Right lung (tissue), 10 donors: ENCODE data around the gene TECR. TPM values are rescaled to one million over a fixed set of nuclear protein-coding genes. Genes with fewer than 3 reads are reported as not detected.
"Not testable (repeated sequence)": the region's sequence is repeated elsewhere in the genome, so short reads cannot be mapped to it uniquely, and the experiment has no call there.

Experiments
- DNase-seq, 2 donors: peaks; one replicate each; pipeline ENCODE4 v3.0.0-alpha.2; 2013
- long read RNA-seq, 8 donors: transcript quantifications; one replicate each; lab custom pipeline, GENCODE V29; 2026
- polyA plus RNA-seq, 5 donors: library from polyadenylated mRNA; unstranded; fragments of 120-200 nt; gene quantifications; one replicate each; pipeline versions ENCODE4 v1.2.1 to v1.2.3, GENCODE V29; 2013; ENCODE audit warnings: inconsistent platforms in 1 of 5, low replicate concordance in 1 of 5; ENCODE audit not compliant: insufficient read length in 5 of 5, insufficient read depth in 1 of 5

Gene TECR
- polyA plus RNA-seq: 100 to 1,000 TPM in 1 of 5 donors, 10 to 100 TPM in 4; 61.8 to 119 (median 84.8) TPM
- long read RNA-seq, donor 1, transcript TECR-201 (13 exons, 1,171 nt): major isoform, 51 of 585 reads
- long read RNA-seq, donor 1, partial matches to known transcripts: 521 of 585 reads
- long read RNA-seq, donor 1, other reads (novel, unspliced or antisense): 6 of 585 reads
- long read RNA-seq, donor 2, transcript TECR-201 (13 exons, 1,171 nt): major isoform, 27 of 31 reads
- long read RNA-seq, donor 2, partial matches to known transcripts: 0 of 31 reads
- long read RNA-seq, donor 2, other reads (novel, unspliced or antisense): 0 of 31 reads
- long read RNA-seq, donor 3, transcript TECR-201 (13 exons, 1,171 nt): major isoform, 28 of 759 reads
- long read RNA-seq, donor 3, partial matches to known transcripts: 686 of 759 reads
- long read RNA-seq, donor 3, other reads (novel, unspliced or antisense): 42 of 759 reads
- long read RNA-seq, donor 4, transcript TECR-201 (13 exons, 1,171 nt): major isoform, 21 of 290 reads
- long read RNA-seq, donor 4, partial matches to known transcripts: 267 of 290 reads
- long read RNA-seq, donor 4, other reads (novel, unspliced or antisense): 0 of 290 reads
- long read RNA-seq, donor 5, transcript TECR-201 (13 exons, 1,171 nt): major isoform, 38 of 606 reads
- long read RNA-seq, donor 5, partial matches to known transcripts: 558 of 606 reads
- long read RNA-seq, donor 5, other reads (novel, unspliced or antisense): 7 of 606 reads
- long read RNA-seq, donor 6, transcript TECR-226 (13 exons, 1,170 nt): minor isoform, 5 of 433 reads
- long read RNA-seq, donor 6, transcript TECR-201 (13 exons, 1,171 nt): major isoform, 45 of 433 reads
- long read RNA-seq, donor 6, partial matches to known transcripts: 374 of 433 reads
- long read RNA-seq, donor 6, other reads (novel, unspliced or antisense): 5 of 433 reads
- long read RNA-seq, donor 7, transcript TECR-201 (13 exons, 1,171 nt): major isoform, 31 of 684 reads
- long read RNA-seq, donor 7, partial matches to known transcripts: 567 of 684 reads
- long read RNA-seq, donor 7, other reads (novel, unspliced or antisense): 85 of 684 reads
- long read RNA-seq, donor 8, transcript TECR-201 (13 exons, 1,171 nt): major isoform, 18 of 20 reads
- long read RNA-seq, donor 8, partial matches to known transcripts: 0 of 20 reads
- long read RNA-seq, donor 8, other reads (novel, unspliced or antisense): 0 of 20 reads

- peak; percentile 99 to 100 for DNase-seq
These were observed at the start of gene TECR for GRCh38 chr19:14529254-14530004. TSS of gene TECR (plus strand) at chr19:14529594. CDS start at chr19:14529697, 103 bp downstream.

GRCh38 chr19:14479975-14480699 lies 49.3 kb upstream of the TECR start:
- no peak for DNase-seq

DNA sequence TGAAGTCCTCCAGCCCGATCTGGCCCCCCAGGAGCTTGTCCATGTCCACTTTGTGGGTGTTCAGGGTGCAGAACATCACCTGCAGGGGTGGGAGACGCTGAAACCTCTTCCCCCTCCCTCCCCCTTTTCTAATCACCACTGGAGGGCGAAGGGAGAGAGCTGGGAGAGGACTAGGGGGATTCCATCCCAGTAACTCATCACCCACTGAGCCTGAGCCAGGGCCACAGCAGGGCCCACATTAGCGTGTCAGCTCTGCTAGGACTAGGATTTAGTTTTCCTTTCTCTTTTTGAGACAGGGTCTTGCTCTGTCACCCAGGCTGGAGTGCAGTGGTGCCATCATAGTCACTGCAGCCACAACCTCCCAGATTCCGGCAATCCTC lies 48.7 kb upstream of the TECR start:
- DNase-seq: no peak

GRCh38 chr19:14482172-14482941 lies 47.0 kb upstream of the TECR start:
- no peak for DNase-seq

- no peak for DNase-seq
These were observed 41.8 kb upstream of the TECR start for GRCh38 chr19:14487370-14488125.

DNA sequence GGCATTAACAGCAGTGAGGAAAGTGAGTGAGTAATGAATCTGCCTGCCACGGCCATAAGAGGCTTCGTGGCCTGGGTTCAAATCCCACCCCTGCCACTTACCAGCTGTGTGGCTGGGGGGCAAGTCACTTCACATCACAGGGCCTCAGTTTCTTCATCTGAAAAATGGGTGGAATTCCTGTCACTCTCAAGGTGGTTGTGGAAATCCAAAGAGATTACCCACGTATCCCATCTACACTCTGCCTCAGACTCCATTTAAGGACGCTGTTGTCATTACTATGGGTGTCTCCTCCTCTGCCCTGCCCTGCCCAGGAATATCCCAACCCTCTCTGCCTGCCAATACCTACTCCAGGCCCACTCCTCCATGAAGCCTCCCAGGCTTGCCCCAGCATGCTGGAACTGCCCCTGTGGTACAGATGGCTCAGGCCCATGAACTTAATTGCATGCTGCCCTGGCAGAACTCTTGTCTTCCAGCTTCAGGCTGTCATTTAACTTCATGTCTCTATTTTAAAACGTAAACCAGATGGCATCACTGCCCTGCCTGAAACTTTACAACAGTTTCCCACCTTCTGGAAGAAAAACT lies 36.5 kb upstream of the TECR start:
- DNase-seq: no peak

GRCh38 chr19:14494411-14494810 lies 35.0 kb upstream of the TECR start:
- DNase-seq: no peak

DNA sequence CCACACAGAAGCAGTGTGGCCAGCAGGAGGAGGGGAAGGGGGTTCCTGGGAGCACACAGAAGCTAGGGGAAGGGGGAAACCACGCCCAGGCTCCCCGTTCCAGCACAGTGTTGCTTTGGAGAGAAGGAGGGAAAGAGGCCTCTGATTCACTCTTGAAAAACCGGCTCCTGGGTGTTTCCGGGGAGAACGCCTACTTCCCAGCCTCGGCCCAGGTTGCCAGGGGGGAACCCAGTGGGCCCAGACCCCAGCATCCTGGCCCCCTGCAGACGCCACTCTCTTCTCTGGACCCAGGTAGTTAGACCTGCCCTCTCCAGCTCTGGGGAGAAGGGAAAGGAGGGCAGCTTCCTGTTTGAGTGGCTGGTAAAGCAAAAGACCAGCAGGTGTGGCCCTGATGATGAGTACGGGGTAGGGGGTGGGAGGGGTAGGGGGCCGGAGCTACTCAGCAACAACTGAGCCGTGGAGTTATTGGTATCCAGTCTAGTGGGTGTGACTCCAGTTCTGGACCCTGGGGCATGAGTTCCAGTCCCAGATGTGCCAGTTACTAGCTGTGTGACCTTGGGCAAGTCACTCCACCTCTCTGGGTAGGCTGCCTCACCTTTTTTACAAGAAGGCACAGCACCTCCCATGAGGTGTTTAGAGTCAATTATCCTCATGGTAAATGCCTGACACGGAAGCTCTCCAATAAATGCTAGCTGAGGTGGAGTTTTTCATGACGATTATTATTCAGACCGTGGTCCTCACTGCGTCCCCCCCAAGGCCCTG lies 34.3 kb upstream of the TECR start:
- no peak for DNase-seq

DNA sequence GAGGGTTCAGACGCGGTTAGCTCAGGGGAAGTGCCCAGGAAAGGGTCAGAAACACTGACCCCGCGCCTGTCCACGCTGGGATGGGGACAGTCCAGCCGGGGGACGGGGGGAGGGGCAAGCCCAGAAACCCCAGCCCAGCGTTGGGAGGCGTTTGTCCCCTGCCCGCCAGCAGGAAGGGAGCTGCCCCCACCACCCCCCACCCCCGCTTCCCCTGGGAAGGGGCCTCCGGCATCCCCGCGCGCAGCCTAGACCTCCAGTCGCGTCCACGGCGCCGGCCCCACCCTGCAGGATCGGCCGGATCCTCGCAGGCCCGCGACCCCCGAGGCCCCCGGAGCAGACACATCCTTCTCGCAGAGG lies 33.7 kb upstream of the TECR start:
- DNase-seq: no peak

- peak; percentile 99 for DNase-seq
These were observed 33.2 kb upstream of the TECR start, which contains the start of gene GIPC1 for GRCh38 chr19:14496029-14496833. TSS of gene GIPC1 (minus strand) at chr19:14496127. CDS start at chr19:14482976, 13,151 bp downstream.

DNA sequence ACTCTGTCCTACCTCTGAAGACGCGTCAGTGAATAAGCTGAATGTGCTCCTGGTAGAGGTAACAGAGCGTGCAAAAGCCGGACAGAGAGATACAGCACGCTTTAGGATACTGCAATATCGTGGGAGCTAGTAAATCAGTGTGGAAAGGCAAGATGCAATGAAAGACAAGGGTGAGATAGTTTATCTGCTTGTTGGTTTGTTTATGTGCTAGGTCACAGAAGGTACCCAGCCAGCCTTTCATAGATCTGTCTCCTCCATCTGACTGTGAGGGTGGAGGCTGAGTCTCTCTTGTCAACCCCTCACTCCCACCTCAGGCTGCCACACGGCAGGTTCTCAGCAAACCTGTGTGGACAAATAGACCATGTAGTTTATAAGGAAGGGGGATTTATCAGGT lies 32.6 kb upstream of the TECR start:
- DNase-seq: no peak

DNA sequence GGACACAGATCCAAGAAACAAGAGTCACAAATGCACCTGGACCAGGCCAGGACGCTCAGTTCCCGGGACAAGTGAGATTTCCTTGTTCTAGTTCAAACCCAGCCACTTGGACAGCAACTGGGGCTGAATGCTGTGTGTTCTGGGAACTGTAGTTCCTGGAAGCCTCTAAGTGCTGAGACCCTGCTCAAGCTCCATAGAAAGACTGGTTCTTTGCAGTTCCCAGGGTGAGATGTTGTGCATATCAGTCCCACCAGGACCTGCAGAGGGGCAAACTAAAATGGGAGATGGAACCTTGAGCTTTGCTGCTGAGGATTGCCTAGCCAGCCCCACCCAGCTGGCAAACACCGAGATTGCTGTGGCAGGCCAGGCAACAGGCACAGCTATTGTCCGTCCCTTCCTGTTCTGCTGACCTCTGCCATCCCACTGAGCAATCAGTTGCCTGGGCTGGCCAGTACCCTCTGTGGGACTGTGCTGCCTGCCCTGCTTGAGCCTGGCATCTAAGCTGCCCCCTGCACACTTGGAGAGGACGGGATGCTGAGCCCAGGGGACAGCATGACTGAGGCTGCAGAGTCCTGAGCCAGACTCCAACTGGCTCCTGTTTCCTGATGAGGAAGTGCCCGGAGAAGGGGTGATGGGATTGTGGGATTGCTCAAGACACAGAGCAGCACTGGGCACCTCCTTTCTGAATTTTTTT lies 32.0 kb upstream of the TECR start:
- no peak for DNase-seq

DNA sequence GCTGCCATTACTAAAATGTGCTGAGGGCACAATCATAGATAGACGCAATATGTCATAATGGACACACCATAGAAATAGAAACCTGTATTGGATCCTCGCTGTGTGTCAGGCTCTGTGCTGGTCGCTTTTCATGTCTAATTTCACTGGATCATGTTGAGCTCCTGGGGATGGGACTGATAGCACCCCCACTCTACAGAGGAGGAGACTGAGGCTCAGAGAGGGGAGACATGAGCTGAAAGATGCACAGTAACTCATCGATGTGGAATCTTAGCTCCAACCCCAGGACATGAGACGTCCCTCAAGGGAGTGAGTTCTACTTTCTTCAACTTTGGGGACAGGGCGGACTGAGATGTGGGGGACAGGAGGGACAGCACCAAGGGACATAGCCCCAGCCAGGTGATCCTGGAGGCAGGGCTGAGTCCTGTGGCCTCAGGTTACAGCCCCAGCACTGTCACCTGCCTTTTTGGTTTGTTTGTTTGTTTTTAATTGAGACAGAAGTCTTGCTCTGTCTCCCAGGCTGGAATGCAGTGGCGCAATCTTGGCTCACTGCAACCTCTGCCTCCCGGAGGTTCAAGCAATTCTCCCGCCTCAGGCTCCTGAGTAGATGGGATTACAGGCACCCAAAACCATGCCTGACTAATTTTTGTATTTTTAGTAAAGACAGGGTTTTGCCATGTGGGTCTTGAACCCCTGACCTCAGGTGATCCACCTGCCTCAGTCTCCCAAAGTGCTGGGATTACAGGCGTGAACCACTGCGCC lies 26.9 kb upstream of the TECR start:
- no peak for DNase-seq

GRCh38 chr19:14503285-14503684 lies 26.1 kb upstream of the TECR start:
- no peak for DNase-seq

- not testable (repeated sequence) for DNase-seq
These were observed 24.8 kb upstream of the TECR start for GRCh38 chr19:14504575-14504974.
